Measurements from ENCODE around the gene CD200R1L. TPM values are rescaled to one million over a fixed set of nuclear protein-coding genes. Genes with fewer than 3 reads are reported as not detected.

Gene CD200R1L, protein sequence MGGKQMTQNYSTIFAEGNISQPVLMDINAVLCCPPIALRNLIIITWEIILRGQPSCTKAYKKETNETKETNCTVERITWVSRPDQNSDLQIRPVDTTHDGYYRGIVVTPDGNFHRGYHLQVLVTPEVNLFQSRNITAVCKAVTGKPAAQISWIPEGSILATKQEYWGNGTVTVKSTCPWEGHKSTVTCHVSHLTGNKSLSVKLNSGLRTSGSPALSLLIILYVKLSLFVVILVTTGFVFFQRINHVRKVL
- not detected for total RNA-seq
- long read RNA-seq, donor 1, result 0 reads
- long read RNA-seq, donor 2, result 0 reads

DNA sequence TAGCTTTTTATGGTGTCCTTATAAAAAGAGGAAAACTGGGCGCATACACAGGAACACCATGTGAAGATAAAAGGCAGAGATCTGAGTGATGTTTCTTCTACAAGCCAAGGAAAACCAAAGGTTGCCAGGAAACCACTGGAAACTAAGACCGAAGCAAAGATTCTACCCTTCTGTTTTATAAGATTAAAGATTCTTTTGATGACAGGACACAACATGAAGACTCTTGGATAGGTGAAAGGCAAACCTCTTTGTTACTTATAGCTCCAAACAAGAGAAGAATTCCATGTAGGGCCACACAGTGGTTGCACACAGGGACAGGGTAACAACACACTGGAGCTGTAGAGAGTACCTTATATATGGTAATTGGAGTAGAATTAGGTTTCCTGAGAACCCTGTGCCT lies at the start of gene CD200R1L:
Gene CD200R1L (minus strand): TSS at position 101 of the 400 bp plus-strand sequence. CDS start 17,497 bp downstream, outside the sequence.
- H3K36me3 ChIP-seq (ENCODE audit: low read depth), result no peaks in the 10 kb centered on the region
- no peak within 1 kb of the TSS for H3K4me3 ChIP-seq
- ATAC-seq (no peak), DNase-seq (no peak)
- intact Hi-C loops (cut with DNase I, micrococcal nuclease), result no loop called here
- TF ChIP-seq, protein P1, sequence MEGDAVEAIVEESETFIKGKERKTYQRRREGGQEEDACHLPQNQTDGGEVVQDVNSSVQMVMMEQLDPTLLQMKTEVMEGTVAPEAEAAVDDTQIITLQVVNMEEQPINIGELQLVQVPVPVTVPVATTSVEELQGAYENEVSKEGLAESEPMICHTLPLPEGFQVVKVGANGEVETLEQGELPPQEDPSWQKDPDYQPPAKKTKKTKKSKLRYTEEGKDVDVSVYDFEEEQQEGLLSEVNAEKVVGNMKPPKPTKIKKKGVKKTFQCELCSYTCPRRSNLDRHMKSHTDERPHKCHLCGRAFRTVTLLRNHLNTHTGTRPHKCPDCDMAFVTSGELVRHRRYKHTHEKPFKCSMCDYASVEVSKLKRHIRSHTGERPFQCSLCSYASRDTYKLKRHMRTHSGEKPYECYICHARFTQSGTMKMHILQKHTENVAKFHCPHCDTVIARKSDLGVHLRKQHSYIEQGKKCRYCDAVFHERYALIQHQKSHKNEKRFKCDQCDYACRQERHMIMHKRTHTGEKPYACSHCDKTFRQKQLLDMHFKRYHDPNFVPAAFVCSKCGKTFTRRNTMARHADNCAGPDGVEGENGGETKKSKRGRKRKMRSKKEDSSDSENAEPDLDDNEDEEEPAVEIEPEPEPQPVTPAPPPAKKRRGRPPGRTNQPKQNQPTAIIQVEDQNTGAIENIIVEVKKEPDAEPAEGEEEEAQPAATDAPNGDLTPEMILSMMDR (IDR thresholded peaks at IDR 0.05), result no peak
- no peaks in the 10 kb centered on the region for H3K9me3 ChIP-seq
- H3K4me1 ChIP-seq (ENCODE audit: low read depth), result no peaks in the 10 kb centered on the region

DNA sequence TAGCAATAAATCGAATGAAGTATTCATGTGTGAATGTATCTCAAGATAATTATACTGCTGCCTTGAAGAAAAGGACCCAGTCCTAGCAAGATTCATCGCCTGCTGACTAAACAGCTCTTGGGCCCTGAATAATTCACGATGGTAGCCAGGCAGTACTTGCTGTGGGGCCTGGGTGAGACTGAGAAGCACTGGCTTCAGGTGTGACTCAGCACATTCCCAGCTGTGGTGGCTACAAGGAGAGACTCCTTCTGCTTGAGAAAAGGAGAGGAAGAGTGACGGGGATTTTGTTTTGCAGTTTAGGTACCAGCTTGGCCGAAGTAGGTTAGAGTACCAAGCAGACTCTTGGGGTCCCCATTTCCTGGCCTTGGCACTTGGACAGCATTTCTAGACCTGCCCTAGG lies 47.6 kb upstream of the CD200R1L start:
- Histone ChIP-seq H3K4me3 (no peak overlapping the region), H3K4me1 (ENCODE audit: low read depth) (no peaks in the 10 kb centered on the region), H3K36me3 (ENCODE audit: low read depth) (no peaks in the 10 kb centered on the region), H3K9me3 (no peaks in the 10 kb centered on the region)
- ATAC-seq (no peak), DNase-seq (no peak)
- TF ChIP-seq, protein P1 (IDR thresholded peaks at IDR 0.05), result no peak
- intact Hi-C loops (cut with DNase I, micrococcal nuclease), result no loop called here

DNA sequence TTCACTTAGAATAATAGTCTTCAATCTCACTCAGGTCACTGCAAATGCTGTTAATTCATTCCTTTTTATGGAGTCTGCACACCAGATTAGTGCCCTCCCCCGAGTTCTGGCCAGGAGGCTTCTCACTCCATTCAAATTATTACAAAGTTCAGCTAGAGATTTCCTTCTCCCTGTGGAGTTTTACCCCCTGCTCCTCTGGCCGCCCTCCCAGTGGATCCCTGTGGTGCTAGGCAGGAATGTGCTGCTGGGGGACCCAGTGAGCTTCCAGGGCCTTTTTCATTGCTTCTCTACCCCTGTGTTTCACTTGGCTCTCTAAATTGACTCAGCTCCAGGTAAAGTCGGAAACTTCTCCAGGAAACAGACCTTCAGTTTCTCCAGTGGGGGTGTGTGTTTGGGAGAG lies 42.7 kb upstream of the CD200R1L start:
- Histone ChIP-seq H3K4me3 (no peak overlapping the region), H3K4me1 (ENCODE audit: low read depth) (no peaks in the 10 kb centered on the region), H3K36me3 (ENCODE audit: low read depth) (no peaks in the 10 kb centered on the region), H3K9me3 (no peaks in the 10 kb centered on the region)
- intact Hi-C loops (cut with DNase I, micrococcal nuclease), result no loop called here
- DNase-seq (no peak), ATAC-seq (no peak)
- TF ChIP-seq, protein P1 (IDR thresholded peaks at IDR 0.05), result no peak

DNA sequence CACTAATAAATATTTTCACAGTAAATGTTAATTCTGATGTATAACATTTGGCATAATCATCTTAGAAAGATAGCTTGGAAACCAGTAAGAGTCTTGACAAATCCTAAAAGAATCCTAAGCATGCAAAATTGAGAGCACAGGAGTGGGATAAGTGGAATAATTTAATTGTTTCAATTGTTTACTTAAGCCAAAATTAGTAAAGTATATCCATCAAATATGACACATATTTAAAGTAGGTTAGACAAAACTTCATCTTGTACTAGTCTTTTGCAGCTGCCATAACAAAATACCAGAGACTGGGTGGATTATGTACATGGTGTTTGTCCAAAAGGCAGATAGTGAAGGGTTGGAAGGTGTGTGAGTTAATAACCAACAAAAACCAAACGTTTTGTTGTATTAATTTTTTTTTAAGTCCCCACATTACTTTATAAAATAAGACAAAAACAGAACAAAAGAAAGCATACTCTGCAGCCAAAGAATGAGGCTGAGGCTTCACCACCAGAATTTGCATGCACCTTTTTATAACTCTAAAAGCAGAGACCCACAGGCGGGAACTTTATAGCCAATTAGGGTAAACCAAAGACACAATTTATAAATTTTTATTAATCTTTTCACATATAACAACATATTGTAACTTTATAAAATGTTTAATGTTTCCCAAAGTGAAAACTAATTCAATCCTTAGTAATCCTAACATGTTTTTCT lies 41.9 kb upstream of the CD200R1L start:
- no peaks in the 10 kb centered on the region for H3K36me3 ChIP-seq (ENCODE audit: low read depth)
- DNase-seq (no peak), ATAC-seq (no peak)
- TF ChIP-seq, protein P1 (IDR thresholded peaks at IDR 0.05), result no peak
- no peak overlapping the region for H3K4me3 ChIP-seq
- intact Hi-C loops (cut with DNase I, micrococcal nuclease), result no loop called here
- no peaks in the 10 kb centered on the region for H3K4me1 ChIP-seq (ENCODE audit: low read depth)
- no peaks in the 10 kb centered on the region for H3K9me3 ChIP-seq

DNA sequence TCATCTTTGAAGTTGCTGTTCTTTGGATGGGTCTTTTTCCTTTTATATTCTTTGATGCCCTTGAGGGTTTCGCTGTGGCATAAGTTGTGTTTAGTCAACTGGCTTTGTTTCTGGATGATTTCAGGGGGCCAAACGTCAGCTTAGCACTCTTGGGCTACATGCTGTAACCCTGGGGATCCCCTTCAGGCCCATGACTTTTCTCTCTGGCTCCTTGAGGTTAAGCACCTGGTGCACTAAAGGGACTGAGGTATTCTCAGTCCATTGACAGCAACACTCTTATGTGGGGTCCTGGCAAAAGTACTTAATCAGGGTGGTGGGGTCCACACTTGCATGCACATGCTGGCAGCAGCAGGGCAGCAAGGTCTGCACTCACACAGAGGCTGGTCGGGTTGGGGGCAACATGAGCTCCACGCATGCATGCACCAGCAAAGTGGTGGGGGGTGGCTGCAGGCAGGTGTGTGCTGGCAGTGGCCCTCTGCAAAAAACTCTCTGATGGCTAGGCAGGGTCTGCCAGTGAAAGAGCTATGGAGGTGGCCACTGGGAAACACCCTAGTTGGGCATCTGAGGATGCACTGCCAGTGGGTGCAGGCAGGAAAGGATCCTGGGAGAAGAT lies 38.1 kb upstream of the CD200R1L start:
- Histone ChIP-seq H3K4me3 (no peak overlapping the region), H3K9me3 (no peaks in the 10 kb centered on the region), H3K4me1 (ENCODE audit: low read depth) (no peaks in the 10 kb centered on the region), H3K36me3 (ENCODE audit: low read depth) (no peaks in the 10 kb centered on the region)
- ATAC-seq (no peak), DNase-seq (no peak)
- intact Hi-C loops (cut with DNase I, micrococcal nuclease), result no loop called here
- TF ChIP-seq, protein P1 (IDR thresholded peaks at IDR 0.05), result no peak
